Activated CD4-positive, alpha-beta T cell treated with anti-CD3 and anti-CD28 coated beads for 36 hours (primary cell): ENCODE measurements around the gene CHI3L1. TPM values are rescaled to one million over a fixed set of nuclear protein-coding genes. Genes with fewer than 3 reads are reported as not detected.
A peak's percentile ranks its signal among the peaks of the same experiment; 100 is the strongest.

Experiments used
- ATAC-seq: fragments of 200-7000 bp; cut with Tn5 transposase; one replicate; pipeline ENCODE4 v1.10.0; 2021; ENCODE audit warnings: mild to moderate bottlenecking, moderate library complexity
- CTCF ChIA-PET: fragments of 350-600 bp; sonication (Branson Sonifier 250); formaldehyde crosslinking; loops from one replicate; lab custom pipeline; 2021; ENCODE audit warnings: antibody characterized with exemption; lab: Charles Lee
- POLR2A ChIA-PET: fragments of 350-600 bp; sonication (Branson Sonifier 250); formaldehyde crosslinking; loops from one replicate; lab custom pipeline; 2021; ENCODE audit warnings: antibody characterized with exemption, inconsistent platforms; lab: Charles Lee
- DNase-seq: peaks from one replicate; pipeline ENCODE4 v3.0.0-alpha.2; 2020
- H3K27ac Mint-ChIP-seq: one replicate; pipeline ENCODE4 v1.8.0; 2021; ENCODE audit warnings: mixed read lengths
- H3K27me3 Mint-ChIP-seq: one replicate; pipeline ENCODE4 v1.8.0; 2021; ENCODE audit warnings: mixed read lengths
- H3K36me3 Mint-ChIP-seq: one replicate; pipeline ENCODE4 v1.8.0; 2021; ENCODE audit warnings: low read depth, mixed read lengths
- H3K4me1 Mint-ChIP-seq: one replicate; pipeline ENCODE4 v1.8.0; 2021; ENCODE audit warnings: mixed read lengths
- H3K4me3 Mint-ChIP-seq: one replicate; pipeline ENCODE4 v1.8.0; 2021; ENCODE audit warnings: mild to moderate bottlenecking, moderate library complexity, mixed read lengths
- H3K9me3 Mint-ChIP-seq: one replicate; pipeline ENCODE4 v1.8.0; 2021; ENCODE audit warnings: low read depth, mixed read lengths
- intact Hi-C, 2 experiments: fragments of 100-400 bp; cut with DNase I in 1 of 2; cut with micrococcal nuclease in 1 of 2; formaldehyde crosslinking; loops; one replicate each; pipeline versions ENCODE4 v1.14.2 to v1.15.1; 2022 to 2024; cut with DNase I, micrococcal nuclease
- total RNA-seq, 2 experiments: library from RNA; stranded (reverse); gene quantifications; one replicate each; pipeline ENCODE4 v1.2.3, GENCODE V29; 2021

Gene CHI3L1
- total RNA-seq, 2 experiments from 2014 or later: 0.09 to 0.18 TPM

GRCh38 chr1:203166192-203166940 lies 20.1 kb downstream of the CHI3L1 start:
- POLR2A ChIA-PET: no interaction called here
- Mint-ChIP-seq H3K4me1 (no peaks in the 10 kb centered on the region), H3K36me3 (no peaks in the 10 kb centered on the region), H3K27ac (no peak overlapping the region), H3K27me3 (peaks cover 3% of the 10 kb centered on the region), H3K9me3 (no peaks in the 10 kb centered on the region), H3K4me3 (no peak overlapping the region)
- ATAC-seq (peak; percentile 69), DNase-seq (peak; percentile 38)
- CTCF ChIA-PET: interaction anchor here (0.6 to 1.4 kb wide), 2 partner anchors 50 to 1595 kb away, joined by 3 to 12 read pairs; no protein-coding TSS in a partner anchor
- intact Hi-C loops: no loop called here

DNA sequence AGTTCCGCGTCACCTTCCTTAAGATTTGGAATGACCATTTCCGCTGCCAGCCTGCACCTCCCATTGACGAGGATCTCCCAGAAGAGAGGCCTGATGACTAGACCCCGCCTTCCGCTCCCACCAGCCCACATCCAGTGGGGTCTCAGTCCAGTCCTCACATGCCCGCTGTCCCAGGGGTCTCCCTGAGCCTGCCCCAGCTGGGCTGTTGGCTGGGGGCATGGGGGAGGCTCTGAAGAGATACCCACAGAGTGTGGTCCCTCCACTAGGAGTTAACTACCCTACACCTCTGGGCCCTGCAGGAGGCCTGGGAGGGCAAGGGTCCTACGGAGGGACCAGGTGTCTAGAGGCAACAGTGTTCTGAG lies 20.7 kb downstream of the CHI3L1 start:
- no peaks in the 10 kb centered on the region for H3K36me3 Mint-ChIP-seq
- H3K4me3 Mint-ChIP-seq: no peak overlapping the region
- H3K27ac Mint-ChIP-seq: no peak overlapping the region
- intact Hi-C loops: no loop called here
- ATAC-seq (no peak), DNase-seq (no peak)
- no peaks in the 10 kb centered on the region for H3K9me3 Mint-ChIP-seq
- no peaks in the 10 kb centered on the region for H3K4me1 Mint-ChIP-seq
- H3K27me3 Mint-ChIP-seq: peaks cover 3% of the 10 kb centered on the region
- ChIA-PET CTCF (interaction anchor here (0.6 kb wide), 1 partner anchor 1062 kb away, joined by 3 read pairs; no protein-coding TSS in a partner anchor), POLR2A (no interaction called here)

DNA sequence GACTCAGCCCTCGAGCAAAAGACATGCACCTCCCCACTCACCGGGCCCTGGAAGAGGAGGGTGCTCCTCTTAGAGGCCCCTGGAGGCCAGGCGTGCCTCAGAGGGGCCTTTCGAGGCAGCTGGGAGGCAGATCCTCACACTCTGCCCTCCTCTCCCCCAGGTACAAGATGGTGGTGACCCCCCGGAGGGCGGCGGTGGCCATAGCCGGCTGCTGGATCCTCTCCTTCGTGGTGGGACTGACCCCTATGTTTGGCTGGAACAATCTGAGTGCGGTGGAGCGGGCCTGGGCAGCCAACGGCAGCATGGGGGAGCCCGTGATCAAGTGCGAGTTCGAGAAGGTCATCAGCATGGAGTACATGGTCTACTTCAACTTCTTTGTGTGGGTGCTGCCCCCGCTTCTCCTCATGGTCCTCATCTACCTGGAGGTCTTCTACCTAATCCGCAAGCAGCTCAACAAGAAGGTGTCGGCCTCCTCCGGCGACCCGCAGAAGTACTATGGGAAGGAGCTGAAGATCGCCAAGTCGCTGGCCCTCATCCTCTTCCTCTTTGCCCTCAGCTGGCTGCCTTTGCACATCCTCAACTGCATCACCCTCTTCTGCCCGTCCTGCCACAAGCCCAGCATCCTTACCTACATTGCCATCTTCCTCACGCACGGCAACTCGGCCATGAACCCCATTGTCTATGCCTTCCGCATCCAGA lies 21.3 kb downstream of the CHI3L1 start:
- ChIA-PET POLR2A (no interaction called here), CTCF (interaction anchor here (0.6 kb wide), 1 partner anchor 1062 kb away, joined by 3 read pairs; no protein-coding TSS in a partner anchor)
- DNase-seq: no peak
- Mint-ChIP-seq H3K9me3 (no peaks in the 10 kb centered on the region), H3K4me3 (no peak overlapping the region), H3K36me3 (no peaks in the 10 kb centered on the region), H3K27ac (no peak overlapping the region), H3K4me1 (no peaks in the 10 kb centered on the region), H3K27me3 (peaks cover 3% of the 10 kb centered on the region)
- intact Hi-C loops: no loop called here
- no peak for ATAC-seq

DNA sequence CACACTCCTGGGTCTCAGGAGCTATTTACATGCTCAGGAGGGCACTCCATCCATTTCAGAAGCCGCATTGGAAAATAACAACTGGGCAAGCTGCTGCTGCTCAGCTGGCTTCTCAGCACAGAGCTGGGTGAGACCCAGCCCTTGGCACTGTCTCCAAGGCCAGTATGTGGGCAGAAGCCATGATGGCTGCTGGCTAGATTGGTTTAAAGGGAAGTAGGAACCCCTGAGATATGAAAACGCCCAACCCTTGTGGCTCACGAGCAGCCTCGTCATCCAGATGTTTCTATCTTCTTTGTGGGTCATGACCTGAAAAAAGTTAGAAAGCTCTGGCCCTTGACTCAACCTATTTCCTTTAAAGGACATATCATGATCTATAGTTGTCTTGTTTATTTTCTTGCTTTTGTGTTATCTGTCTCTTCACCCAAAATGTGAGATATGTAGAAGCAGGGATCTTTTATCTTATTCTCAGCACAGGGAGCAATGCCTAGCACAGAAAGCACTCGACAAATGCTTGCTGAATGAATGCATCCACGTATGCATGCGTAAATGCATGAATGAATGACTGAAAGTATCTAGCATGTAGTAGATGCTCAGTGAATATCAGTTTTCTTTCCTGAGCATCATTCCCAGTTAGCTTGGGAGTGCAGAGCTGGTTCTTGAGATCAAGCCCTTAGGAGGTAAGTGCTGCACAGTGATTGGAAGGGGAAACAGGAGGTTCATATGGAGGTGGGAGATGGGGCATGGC lies 22.4 kb downstream of the CHI3L1 start:
- intact Hi-C loops: no loop called here
- Mint-ChIP-seq H3K27ac (no peak overlapping the region), H3K27me3 (peaks cover 3% of the 10 kb centered on the region), H3K9me3 (peaks cover under 1% of the 10 kb centered on the region), H3K36me3 (no peaks in the 10 kb centered on the region), H3K4me3 (no peak overlapping the region), H3K4me1 (no peaks in the 10 kb centered on the region)
- DNase-seq (no peak), ATAC-seq (no peak)
- ChIA-PET CTCF (no interaction called here), POLR2A (no interaction called here)

- CTCF ChIA-PET: interaction anchor here (1.1 to 1.2 kb wide), 2 partner anchors 10 to 54 kb away, joined by 4 to 6 read pairs; no protein-coding TSS in a partner anchor
- Mint-ChIP-seq H3K27me3 (peaks cover 3% of the 10 kb centered on the region), H3K9me3 (peaks cover 2% of the 10 kb centered on the region), H3K36me3 (no peaks in the 10 kb centered on the region), H3K27ac (no peak overlapping the region), H3K4me1 (no peaks in the 10 kb centered on the region), H3K4me3 (no peak overlapping the region)
- ATAC-seq (no peak), DNase-seq (no peak)
- POLR2A ChIA-PET: no interaction called here
- intact Hi-C loops: no loop called here
These were observed 24.1 kb downstream of the CHI3L1 start for GRCh38 chr1:203162403-203162802.

GRCh38 chr1:203161703-203162102 lies 24.8 kb downstream of the CHI3L1 start:
- peaks cover 3% of the 10 kb centered on the region for H3K27me3 Mint-ChIP-seq
- no peak overlapping the region for H3K27ac Mint-ChIP-seq
- H3K9me3 Mint-ChIP-seq: peaks cover 2% of the 10 kb centered on the region
- no peaks in the 10 kb centered on the region for H3K4me1 Mint-ChIP-seq
- no peak for ATAC-seq
- POLR2A ChIA-PET: no interaction called here
- no peak for DNase-seq
- no peaks in the 10 kb centered on the region for H3K36me3 Mint-ChIP-seq
- CTCF ChIA-PET: interaction anchor here (1.1 to 1.2 kb wide), 2 partner anchors 11 to 55 kb away, joined by 4 to 6 read pairs; no protein-coding TSS in a partner anchor
- no peak overlapping the region for H3K4me3 Mint-ChIP-seq
- intact Hi-C loops: no loop called here

- no peak overlapping the region for H3K4me3 Mint-ChIP-seq
- intact Hi-C loops: no loop called here
- H3K27me3 Mint-ChIP-seq: peaks cover 3% of the 10 kb centered on the region
- DNase-seq: no peak
- no peaks in the 10 kb centered on the region for H3K4me1 Mint-ChIP-seq
- no peak for ATAC-seq
- no peak overlapping the region for H3K27ac Mint-ChIP-seq
- CTCF ChIA-PET: no interaction called here
- POLR2A ChIA-PET: no interaction called here
- H3K9me3 Mint-ChIP-seq: peaks cover 2% of the 10 kb centered on the region
- H3K36me3 Mint-ChIP-seq: no peaks in the 10 kb centered on the region
These were observed 25.3 kb downstream of the CHI3L1 start for GRCh38 chr1:203161175-203161574.

- CTCF ChIA-PET: interaction anchor here (1.2 kb wide), 1 partner anchor 12 kb away, joined by 5 read pairs; no protein-coding TSS in a partner anchor
- peaks cover 2% of the 10 kb centered on the region for H3K9me3 Mint-ChIP-seq
- POLR2A ChIA-PET: no interaction called here
- no peak overlapping the region for H3K4me3 Mint-ChIP-seq
- no peak overlapping the region for H3K27ac Mint-ChIP-seq
- ATAC-seq: no peak
- intact Hi-C loops: no loop called here
- no peaks in the 10 kb centered on the region for H3K36me3 Mint-ChIP-seq
- no peaks in the 10 kb centered on the region for H3K4me1 Mint-ChIP-seq
- DNase-seq: no peak
- H3K27me3 Mint-ChIP-seq: peaks cover 3% of the 10 kb centered on the region
These were observed 26.7 kb downstream of the CHI3L1 start for GRCh38 chr1:203159844-203160243.

- CTCF ChIA-PET: interaction anchor here (0.5 to 1.2 kb wide), 4 partner anchors 13 to 559 kb away, joined by 3 to 5 read pairs (median 4); no protein-coding TSS in a partner anchor
- POLR2A ChIA-PET: no interaction called here
- intact Hi-C loops: no loop called here
- Mint-ChIP-seq H3K4me3 (no peak overlapping the region), H3K27me3 (no peaks in the 10 kb centered on the region), H3K4me1 (no peaks in the 10 kb centered on the region), H3K9me3 (peaks cover 2% of the 10 kb centered on the region), H3K27ac (no peak overlapping the region), H3K36me3 (no peaks in the 10 kb centered on the region)
- DNase-seq: no peak
- ATAC-seq: no peak
These were observed 27.4 kb downstream of the CHI3L1 start for GRCh38 chr1:203158960-203159665.

GRCh38 chr1:203158423-203158822 lies 28.1 kb downstream of the CHI3L1 start:
- ChIA-PET CTCF (interaction anchor here (0.5 to 1.2 kb wide), 4 partner anchors 13 to 559 kb away, joined by 3 to 5 read pairs (median 4); no protein-coding TSS in a partner anchor), POLR2A (no interaction called here)
- H3K27ac Mint-ChIP-seq: no peak overlapping the region
- H3K4me3 Mint-ChIP-seq: no peak overlapping the region
- H3K9me3 Mint-ChIP-seq: peaks cover 2% of the 10 kb centered on the region
- ATAC-seq (no peak), DNase-seq (no peak)
- intact Hi-C loops: no loop called here
- no peaks in the 10 kb centered on the region for H3K4me1 Mint-ChIP-seq
- H3K27me3 Mint-ChIP-seq: no peaks in the 10 kb centered on the region
- no peaks in the 10 kb centered on the region for H3K36me3 Mint-ChIP-seq

DNA sequence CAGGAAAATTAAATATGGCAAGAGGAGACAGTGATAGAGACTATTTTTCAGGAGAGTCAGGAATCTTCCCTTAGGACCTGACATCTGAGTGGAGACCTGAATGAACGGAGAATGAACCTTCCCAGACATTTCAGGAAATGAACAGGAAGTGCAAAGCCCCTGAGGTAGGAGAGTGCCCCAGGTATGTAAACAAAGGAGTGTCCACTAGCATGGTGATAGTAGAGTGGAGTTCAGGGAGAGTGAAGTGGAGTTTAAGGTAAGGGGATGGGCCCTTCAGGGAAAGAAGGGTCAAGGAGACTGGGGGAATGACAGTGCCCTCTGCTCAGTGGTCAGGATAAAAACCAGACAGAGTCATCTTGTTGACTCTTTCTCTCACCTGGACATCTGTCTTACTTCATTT lies 30.2 kb downstream of the CHI3L1 start:
- intact Hi-C loops: no loop called here
- no peaks in the 10 kb centered on the region for H3K4me1 Mint-ChIP-seq
- ATAC-seq: no peak
- no peak for DNase-seq
- H3K36me3 Mint-ChIP-seq: no peaks in the 10 kb centered on the region
- no peak overlapping the region for H3K27ac Mint-ChIP-seq
- H3K9me3 Mint-ChIP-seq: peaks cover 2% of the 10 kb centered on the region
- CTCF ChIA-PET: no interaction called here
- POLR2A ChIA-PET: no interaction called here
- no peaks in the 10 kb centered on the region for H3K27me3 Mint-ChIP-seq
- H3K4me3 Mint-ChIP-seq: no peak overlapping the region
